Measurements from ENCODE around the gene TUNAR. TPM values are rescaled to one million over a fixed set of nuclear protein-coding genes. Genes with fewer than 3 reads are reported as not detected.
"Not testable (repeated sequence)": the region's sequence is repeated elsewhere in the genome, so short reads cannot be mapped to it uniquely, and the experiment has no call there.

TUNAR gene
- total RNA-seq, 2 experiments from 2014 or later, result not detected

DNA sequence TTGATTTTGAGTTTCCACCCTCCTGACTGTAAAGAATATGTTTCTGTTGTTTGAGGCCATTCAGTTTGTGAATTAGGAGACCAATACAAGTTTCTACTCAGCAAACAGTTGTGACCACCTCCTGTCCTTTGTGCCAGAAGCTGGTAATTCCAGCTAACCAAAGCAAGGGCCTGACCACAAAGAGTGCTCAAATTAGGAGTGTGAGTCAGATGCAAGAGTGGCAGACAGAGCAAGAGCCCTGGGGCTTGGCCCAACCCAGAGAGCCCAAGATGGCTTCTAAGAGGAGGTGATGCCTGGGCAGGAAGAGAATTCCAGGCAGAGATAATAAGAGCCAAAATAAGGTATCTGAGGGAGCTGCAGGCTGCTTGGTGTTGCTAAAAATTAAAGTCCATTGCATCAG lies 84.8 kb downstream of the TUNAR start:
- Mint-ChIP-seq H3K36me3 (ENCODE audit: low read depth) (no peaks in the 10 kb centered on the region), H3K4me3 (no peak overlapping the region), H3K4me1 (ENCODE audit: low read depth) (no peaks in the 10 kb centered on the region), H3K27ac (no peak overlapping the region), H3K9me3 (no peaks in the 10 kb centered on the region), H3K27me3 (peaks cover 42% of the 10 kb centered on the region)
- no peak overlapping the region for H3K4me3 ChIP-seq (ENCODE audit: low read length)
- no peak for DNase-seq
- no peak overlapping the region for H3K27ac ChIP-seq (ENCODE audit: low read depth in 1 of 2, low read length in 2 of 2)
- intact Hi-C loops (cut with DNase I, micrococcal nuclease), result no loop called here
- ChIA-PET POLR2A (no interaction called here), CTCF (no interaction called here)
- no peaks in the 10 kb centered on the region for H3K36me3 ChIP-seq (ENCODE audit: insufficient read depth, low read length)
- no peaks in the 10 kb centered on the region for H3K4me1 ChIP-seq (ENCODE audit: insufficient read depth, low read length)
- peaks cover 0 to 3% of the 10 kb centered on the region in 2 experiments for H3K9me3 ChIP-seq (ENCODE audit: control insufficient read depth in 1 of 2, insufficient read depth in 1 of 2, low read length in 2 of 2)
- peaks cover 0 to 3% of the 10 kb centered on the region in 2 experiments for H3K27me3 ChIP-seq (ENCODE audit: control insufficient read depth in 1 of 2, insufficient read depth in 2 of 2, low read length in 2 of 2)
- TF ChIP-seq CTCF (IDR thresholded peaks at IDR 0.05), result no peak
- no peak for ATAC-seq (ENCODE audit: poor library complexity)

DNA sequence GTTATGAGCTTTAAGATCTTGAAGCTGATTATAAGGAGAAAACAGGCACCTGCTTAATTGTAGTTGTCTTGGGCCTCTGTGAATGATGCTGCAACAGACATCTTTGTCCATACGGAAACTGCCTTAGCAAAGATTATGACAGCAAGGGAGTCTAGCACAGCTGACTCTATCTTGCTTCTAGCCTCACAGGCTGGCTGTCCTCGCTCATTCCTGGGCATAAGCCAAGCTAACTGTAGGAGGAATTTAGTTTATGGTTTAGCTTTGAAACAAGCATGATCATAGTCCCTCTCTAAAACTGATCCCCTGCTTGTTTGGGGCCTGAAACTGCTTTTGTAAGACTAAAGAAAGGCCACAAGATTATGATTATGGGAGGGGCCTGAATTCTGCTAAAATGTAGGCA lies 88.3 kb downstream of the TUNAR start:
- DNase-seq (no peak), ATAC-seq (ENCODE audit: poor library complexity) (no peak)
- Histone ChIP-seq H3K4me3 (ENCODE audit: low read length) (no peak overlapping the region), H3K27ac (ENCODE audit: low read depth in 1 of 2, low read length in 2 of 2) (no peak overlapping the region), H3K4me1 (ENCODE audit: insufficient read depth, low read length) (no peaks in the 10 kb centered on the region), H3K9me3 (ENCODE audit: control insufficient read depth in 1 of 2, insufficient read depth in 1 of 2, low read length in 2 of 2) (peaks cover 0 to 3% of the 10 kb centered on the region in 2 experiments), H3K36me3 (ENCODE audit: insufficient read depth, low read length) (no peaks in the 10 kb centered on the region), H3K27me3 (ENCODE audit: control insufficient read depth in 1 of 2, insufficient read depth in 2 of 2, low read length in 2 of 2) (peaks cover 0 to 3% of the 10 kb centered on the region in 2 experiments)
- CTCF ChIA-PET, result no interaction called here
- Mint-ChIP-seq H3K9me3 (no peaks in the 10 kb centered on the region), H3K27ac (no peak overlapping the region), H3K36me3 (ENCODE audit: low read depth) (no peaks in the 10 kb centered on the region), H3K4me3 (no peak overlapping the region), H3K27me3 (peaks cover 18% of the 10 kb centered on the region), H3K4me1 (ENCODE audit: low read depth) (no peaks in the 10 kb centered on the region)
- no peak for TF ChIP-seq CTCF (IDR thresholded peaks at IDR 0.05)
- intact Hi-C loops (cut with DNase I, micrococcal nuclease), result no loop called here
- POLR2A ChIA-PET, result no interaction called here

DNA sequence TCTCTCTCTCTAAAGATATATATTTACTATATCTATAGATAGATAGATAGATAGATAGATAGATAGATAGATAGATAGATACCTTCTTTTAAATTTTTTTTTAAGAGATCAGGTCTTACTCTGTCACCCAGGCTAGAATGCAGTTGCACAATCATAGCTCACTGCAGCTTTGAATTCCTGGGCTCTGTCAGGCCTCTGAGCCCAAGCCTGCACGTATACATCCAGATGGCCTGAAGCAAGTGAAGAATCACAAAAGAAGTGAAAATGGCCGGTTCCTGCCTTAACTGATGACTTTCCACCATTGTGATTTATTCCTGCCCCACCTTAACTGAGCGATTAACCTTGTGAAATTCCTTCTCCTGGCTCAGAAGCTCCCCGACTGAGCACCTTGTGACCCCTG lies 91.4 kb downstream of the TUNAR start:
- H3K4me1 Mint-ChIP-seq (ENCODE audit: low read depth); H3K27ac Mint-ChIP-seq; H3K27ac ChIP-seq (ENCODE audit: low read depth in 1 of 2, low read length in 2 of 2); ATAC-seq (ENCODE audit: poor library complexity); H3K27me3 ChIP-seq (ENCODE audit: control insufficient read depth in 1 of 2, insufficient read depth in 2 of 2, low read length in 2 of 2); POLR2A ChIA-PET; H3K4me3 Mint-ChIP-seq; H3K9me3 ChIP-seq (ENCODE audit: control insufficient read depth in 1 of 2, insufficient read depth in 1 of 2, low read length in 2 of 2); H3K4me1 ChIP-seq (ENCODE audit: insufficient read depth, low read length); H3K4me3 ChIP-seq (ENCODE audit: low read length); CTCF ChIA-PET; intact Hi-C loops (cut with DNase I, micrococcal nuclease); DNase-seq; H3K36me3 ChIP-seq (ENCODE audit: insufficient read depth, low read length); H3K9me3 Mint-ChIP-seq; H3K36me3 Mint-ChIP-seq (ENCODE audit: low read depth): not testable (repeated sequence)
- peaks cover 14% of the 10 kb centered on the region for H3K27me3 Mint-ChIP-seq

Other genes starting within 250 kb of the TUNAR start
- not detected for gene TCL1B, start 190.4 kb upstream of the TUNAR start, total RNA-seq
- not detected for gene TCL1A, start 162.7 kb upstream of the TUNAR start, total RNA-seq
- 1 to 10 TPM; 2.0 to 2.4 TPM for gene C14orf132, start 162.5 kb downstream of the TUNAR start, total RNA-seq

Measured in CD4-positive, alpha-beta T cell (primary cell).